ENCODE data around the gene SURF2.

GRCh38 chr9:133348718-133349573, 7.4 kb upstream of the SURF2 start:
- TF ChIP-seq POLR2AphosphoS5 (IDR thresholded peaks at IDR 0.05; ENCODE audit: low read depth, low read length) (no peak), POLR2A (IDR thresholded peaks at IDR 0.05; ENCODE audit: low read depth, low read length) (peak; percentile 52; the same call in 1 of the 2 replicates)
